ENCODE measurements around the gene NIPA2. TPM values are rescaled to one million over a fixed set of nuclear protein-coding genes. Genes with fewer than 3 reads are reported as not detected.
"Not testable (repeated sequence)": the region's sequence is repeated elsewhere in the genome, so short reads cannot be mapped to it uniquely, and the experiment has no call there.

NIPA2 gene
- polyA plus RNA-seq, 2 of the 4 experiments (the other 2 are of a cell fraction) = 120 to 153 TPM

- TF ChIP-seq CEBPB (IDR thresholded peaks at IDR 0.05) (peak in 1 of 2 experiments; percentile 44; a peak in 1 of 4 replicates), FOSL2 (IDR thresholded peaks at IDR 0.05) (no peak), FOSL2 (CRISPR knock-in tag; IDR thresholded peaks at IDR 0.05) (no peak)
- WGBS (ENCODE audit: missing lambda C conversion rate) = 91% methylated on average over 2 of the region's 2 CpGs
- Histone ChIP-seq H3K27ac (no peak overlapping the region), H3K4me2 (no peak overlapping the region), H3K9me3 (no peaks in the 10 kb centered on the region), H3K4me1 (no peaks in the 10 kb centered on the region; the same call in 2 of the 3 replicates), H3K4me3 (no peak overlapping the region)
- ATAC-seq (no peak), DNase-seq (ENCODE audit: low read depth in 1 of 2, low spot score in 1 of 2) (no peak), FAIRE-seq (no peak)
- ChIA-PET CTCF (no interaction called here), POLR2A (no interaction called here)
Measured at GRCh38 chr15:22799902-22800301, 38.6 kb upstream of the NIPA2 start.

GRCh38 chr15:22803006-22803405 is 35.5 kb upstream of the NIPA2 start:
- 92% methylated on average over 10 of the region's 10 CpGs for WGBS (ENCODE audit: missing lambda C conversion rate)
- H3K4me2 ChIP-seq; H3K4me1 ChIP-seq; POLR2A ChIA-PET; FAIRE-seq; ATAC-seq; H3K27ac ChIP-seq; DNase-seq (ENCODE audit: low read depth in 1 of 2, low spot score in 1 of 2); H3K4me3 ChIP-seq; H3K9me3 ChIP-seq: not testable (repeated sequence)
- CTCF ChIA-PET = interaction anchor here (0.6 to 0.7 kb wide), 2 partner anchors 86 to 635 kb away, joined by 3 read pairs; no protein-coding TSS in a partner anchor

DNA sequence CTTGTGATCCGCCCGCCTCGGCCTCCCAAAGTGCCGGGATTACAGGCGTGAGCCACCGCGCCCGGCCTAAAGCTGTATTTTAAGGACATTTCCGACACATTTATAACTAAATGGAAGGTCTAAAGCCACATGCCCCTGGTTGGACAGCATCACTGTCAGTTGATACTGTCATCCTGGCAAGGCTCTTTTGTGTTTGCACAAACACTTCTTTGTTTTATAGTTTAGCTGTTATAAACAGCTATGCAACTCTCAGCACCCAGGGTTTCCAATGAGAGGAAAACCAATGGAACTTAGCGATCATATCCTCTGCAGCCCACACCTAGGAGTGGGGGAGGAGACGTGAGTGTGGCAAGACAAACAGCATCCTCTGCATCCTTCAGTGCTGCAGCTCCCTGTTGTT is 32.3 kb upstream of the NIPA2 start:
- 97% methylated on average over 11 of the region's 11 CpGs for WGBS (ENCODE audit: missing lambda C conversion rate)
- H3K4me3 ChIP-seq = no peak overlapping the region
- FAIRE-seq (no peak), DNase-seq (ENCODE audit: low read depth in 1 of 2, low spot score in 1 of 2) (no peak), ATAC-seq (no peak)
- TF ChIP-seq MAZ (IDR thresholded peaks at IDR 0.05; ENCODE audit: borderline replicate concordance, low read depth, low read length) (no peak), HOXB5 (CRISPR knock-in tag; IDR thresholded peaks at IDR 0.05) (no peak)
- no peak overlapping the region for H3K4me2 ChIP-seq
- ChIA-PET CTCF (interaction anchor here (1.0 to 1.3 kb wide), 2 partner anchors 13 to 31 kb away, joined by 3 read pairs; no protein-coding TSS in a partner anchor), POLR2A (no interaction called here)
- H3K9me3 ChIP-seq = no peaks in the 10 kb centered on the region
- H3K27ac ChIP-seq = no peak overlapping the region
- H3K4me1 ChIP-seq = no peaks in the 10 kb centered on the region; the same call in 2 of the 3 replicates

DNA sequence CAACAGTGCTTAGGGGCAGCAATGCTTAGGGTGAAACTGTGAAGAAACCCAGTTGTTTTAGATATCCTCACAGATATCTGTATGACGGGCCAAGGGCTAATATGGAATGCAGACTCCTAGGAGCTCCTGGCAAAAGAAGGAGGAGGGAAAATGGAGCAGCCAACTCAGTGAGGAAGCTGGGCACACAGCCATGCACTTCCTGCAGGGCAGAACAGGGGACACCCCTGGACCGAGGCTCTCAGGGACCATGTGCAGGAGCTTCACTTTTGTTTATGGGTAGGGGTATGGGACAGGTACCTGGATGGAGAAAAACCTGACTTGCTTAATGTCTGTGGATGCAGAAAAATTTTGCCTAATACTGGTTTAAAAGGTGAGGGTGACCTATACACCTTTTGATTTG is 31.8 kb upstream of the NIPA2 start:
- H3K27ac ChIP-seq = no peak overlapping the region
- H3K4me3 ChIP-seq = no peak overlapping the region
- ChIA-PET CTCF (interaction anchor here (1.0 to 1.3 kb wide), 3 partner anchors 12 to 31 kb away, joined by 3 to 4 read pairs (median 3); no protein-coding TSS in a partner anchor), POLR2A (no interaction called here)
- FAIRE-seq (no peak), ATAC-seq (no peak), DNase-seq (ENCODE audit: low read depth in 1 of 2, low spot score in 1 of 2) (no peak)
- H3K9me3 ChIP-seq = no peaks in the 10 kb centered on the region
- no peak for TF ChIP-seq ELK1 (IDR thresholded peaks at IDR 0.05; ENCODE audit: low read depth, low read length)
- no peak for TF ChIP-seq KDM1A (IDR thresholded peaks at IDR 0.05; ENCODE audit: low read depth)
- TF ChIP-seq ATOH8 (CRISPR knock-in tag; IDR thresholded peaks at IDR 0.05; ENCODE audit: low read depth) = no peak
- TF ChIP-seq ZSCAN20 (CRISPR knock-in tag; IDR thresholded peaks at IDR 0.05) = no peak
- no peak for TF ChIP-seq JUNB (IDR thresholded peaks at IDR 0.05)
- no peak for TF ChIP-seq BHLHE40 (IDR thresholded peaks at IDR 0.05; ENCODE audit: low read depth, low read length)
- H3K4me1 ChIP-seq = no peaks in the 10 kb centered on the region; the same call in 2 of the 3 replicates
- 83% methylated on average over 2 of the region's 2 CpGs for WGBS (ENCODE audit: missing lambda C conversion rate)
- H3K4me2 ChIP-seq = no peak overlapping the region

DNA sequence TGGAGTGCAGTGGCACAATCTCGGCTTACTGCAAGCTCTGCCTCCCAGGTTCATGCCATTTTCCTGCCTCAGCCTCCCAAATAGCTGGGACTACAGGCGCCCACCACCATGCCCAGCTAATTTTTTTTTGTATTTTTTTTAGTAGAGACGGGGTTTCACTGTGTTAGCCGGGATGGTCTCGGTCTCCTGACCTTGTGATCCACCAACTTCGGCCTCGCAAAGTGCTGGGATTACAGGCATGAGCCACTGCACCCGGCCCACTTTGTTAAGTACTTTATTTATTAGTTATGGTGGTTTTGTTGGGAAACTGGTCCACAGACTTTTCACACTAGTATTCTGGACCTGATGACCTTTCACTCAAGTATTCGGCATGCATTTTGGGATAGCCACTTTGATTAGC is 30.6 kb upstream of the NIPA2 start:
- CTCF ChIA-PET = interaction anchor here (1.3 kb wide), 1 partner anchor 18 kb away, joined by 4 read pairs; no protein-coding TSS in a partner anchor
- H3K9me3 ChIP-seq; H3K27ac ChIP-seq; DNase-seq (ENCODE audit: low read depth in 1 of 2, low spot score in 1 of 2); H3K4me2 ChIP-seq; FAIRE-seq; H3K4me3 ChIP-seq; POLR2A ChIA-PET; ATAC-seq; H3K4me1 ChIP-seq: not testable (repeated sequence)
- 91% methylated on average over 9 of the region's 9 CpGs for WGBS (ENCODE audit: missing lambda C conversion rate)

DNA sequence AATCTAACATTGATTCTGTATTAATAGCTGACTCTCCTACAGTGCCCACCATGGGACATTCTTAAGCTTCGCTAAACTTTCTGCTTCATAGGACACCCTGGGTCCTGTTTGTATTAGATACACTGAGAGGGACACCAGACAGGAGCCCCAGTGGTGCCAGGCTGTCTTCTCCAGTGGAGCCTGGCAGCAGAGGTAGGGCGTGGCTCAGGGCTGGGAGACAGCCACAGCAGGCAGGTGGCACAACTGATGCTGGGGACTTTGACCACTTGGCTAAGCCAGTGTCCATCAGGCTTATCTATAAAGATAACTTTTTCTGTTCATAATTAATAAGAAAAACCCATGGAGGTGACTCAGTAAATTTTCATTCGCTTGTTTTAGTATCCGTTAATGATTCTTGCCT is 30.2 kb upstream of the NIPA2 start:
- no peak for DNase-seq (ENCODE audit: low read depth in 1 of 2, low spot score in 1 of 2)
- no peak for TF ChIP-seq SMC3 (IDR thresholded peaks at IDR 0.05)
- no peak for TF ChIP-seq CEBPB (IDR thresholded peaks at IDR 0.05)
- no peak for TF ChIP-seq JUN (IDR thresholded peaks at IDR 0.05)
- TF ChIP-seq EP300 (IDR thresholded peaks at IDR 0.05) = no peak
- TF ChIP-seq NPAS2 (CRISPR knock-in tag; IDR thresholded peaks at IDR 0.05; ENCODE audit: borderline replicate concordance) = no peak
- TF ChIP-seq RAD21 (conservative IDR thresholded peaks at IDR 0.05 in 1 of 2, IDR thresholded peaks at IDR 0.05 in 1 of 2) = no peak
- TF ChIP-seq, protein P1, sequence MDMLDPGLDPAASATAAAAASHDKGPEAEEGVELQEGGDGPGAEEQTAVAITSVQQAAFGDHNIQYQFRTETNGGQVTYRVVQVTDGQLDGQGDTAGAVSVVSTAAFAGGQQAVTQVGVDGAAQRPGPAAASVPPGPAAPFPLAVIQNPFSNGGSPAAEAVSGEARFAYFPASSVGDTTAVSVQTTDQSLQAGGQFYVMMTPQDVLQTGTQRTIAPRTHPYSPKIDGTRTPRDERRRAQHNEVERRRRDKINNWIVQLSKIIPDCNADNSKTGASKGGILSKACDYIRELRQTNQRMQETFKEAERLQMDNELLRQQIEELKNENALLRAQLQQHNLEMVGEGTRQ (IDR thresholded peaks at IDR 0.05) = no peak
- no peak for TF ChIP-seq HOXB13 (CRISPR knock-in tag; IDR thresholded peaks at IDR 0.05; ENCODE audit: low read depth)
- TF ChIP-seq POLR2AphosphoS2 (conservative IDR thresholded peaks at IDR 0.05; ENCODE audit: low read length) = no peak
- no peak for TF ChIP-seq NR3C1 (IDR thresholded peaks at IDR 0.05)
- 89% methylated on average over 4 of the region's 4 CpGs for WGBS (ENCODE audit: missing lambda C conversion rate)
- ATAC-seq = no peak
- H3K4me1 ChIP-seq = no peaks in the 10 kb centered on the region
- no peak overlapping the region for H3K4me2 ChIP-seq
- POLR2A ChIA-PET = no interaction called here
- no peaks in the 10 kb centered on the region for H3K9me3 ChIP-seq
- no peak overlapping the region for H3K27ac ChIP-seq
- no peak for FAIRE-seq
- CTCF ChIA-PET = no interaction called here
- no peak overlapping the region for H3K4me3 ChIP-seq

All from A549 (cell line).